GM19395 (cell line): ENCODE results near the gene FBXL13.
"Not testable (repeated sequence)": the region's sequence is repeated elsewhere in the genome, so short reads cannot be mapped to it uniquely, and the experiment has no call there.

Experiments
- ATAC-seq: cut with Tn5 transposase; IDR thresholded peaks from one replicate; pipeline ENCODE4 v1.9.1; 2021; ENCODE audit warnings: mild to moderate bottlenecking, moderate library complexity; ENCODE audit not compliant: unreplicated experiment

FBXL13 gene

GRCh38 chr7:102872460-102872859 is 202.1 kb downstream of the FBXL13 start:
- no peak for ATAC-seq

- ATAC-seq = no peak
Measured at GRCh38 chr7:102869195-102869594, 205.4 kb downstream of the FBXL13 start.

GRCh38 chr7:102866535-102867215 is 207.9 kb downstream of the FBXL13 start:
- no peak for ATAC-seq

- ATAC-seq = no peak
Measured at GRCh38 chr7:102864958-102865357, 209.6 kb downstream of the FBXL13 start.

GRCh38 chr7:102860351-102860811 is 214.2 kb downstream of the FBXL13 start:
- ATAC-seq = no peak

- no peak for ATAC-seq
Measured at GRCh38 chr7:102859799-102860125, 214.8 kb downstream of the FBXL13 start.

- no peak for ATAC-seq
Measured at GRCh38 chr7:102859084-102859798, 215.4 kb downstream of the FBXL13 start.

GRCh38 chr7:102856036-102856435 is 218.6 kb downstream of the FBXL13 start:
- no peak for ATAC-seq

GRCh38 chr7:102849538-102849937 is 225.1 kb downstream of the FBXL13 start:
- no peak for ATAC-seq

- ATAC-seq = no peak
Measured at GRCh38 chr7:102849079-102849478, 225.5 kb downstream of the FBXL13 start.

GRCh38 chr7:102845346-102845745 is 229.2 kb downstream of the FBXL13 start:
- no peak for ATAC-seq

- peak; percentile 80 for ATAC-seq
Measured at GRCh38 chr7:102843850-102844249, 230.7 kb downstream of the FBXL13 start.

- no peak for ATAC-seq
Measured at GRCh38 chr7:102842284-102842683, 232.3 kb downstream of the FBXL13 start.

GRCh38 chr7:102841290-102841689 is 233.3 kb downstream of the FBXL13 start:
- ATAC-seq = no peak

- ATAC-seq = no peak
Measured at GRCh38 chr7:102840404-102840803, 234.2 kb downstream of the FBXL13 start.

GRCh38 chr7:102838572-102839101 is 236.0 kb downstream of the FBXL13 start:
- not testable (repeated sequence) for ATAC-seq

- ATAC-seq = no peak
Measured at GRCh38 chr7:102837802-102838201, 236.8 kb downstream of the FBXL13 start.

GRCh38 chr7:102836977-102837376 is 237.6 kb downstream of the FBXL13 start:
- no peak for ATAC-seq

GRCh38 chr7:102836191-102836919 is 238.2 kb downstream of the FBXL13 start:
- no peak for ATAC-seq

- peak; percentile 91 for ATAC-seq
Measured at GRCh38 chr7:102834999-102835398, 239.6 kb downstream of the FBXL13 start.

GRCh38 chr7:102834466-102834865 is 240.1 kb downstream of the FBXL13 start:
- no peak for ATAC-seq

- no peak for ATAC-seq
Measured at GRCh38 chr7:102833343-102833742, 241.3 kb downstream of the FBXL13 start.
